Tibial nerve (tissue), 4 donors: Measurements from ENCODE around the gene CA5A. TPM values are rescaled to one million over a fixed set of nuclear protein-coding genes. Genes with fewer than 3 reads are reported as not detected.

Experiments
- DNase-seq, 2 donors: peaks; one replicate each; pipeline ENCODE4 v3.0.0-alpha.2; 2019; ENCODE audit warnings: low spot score in 2 of 2
- H3K27ac ChIP-seq, 4 donors: fragments of 200-600 bp; sonication (generic) in 3 of 4; one replicate each; pipeline ENCODE4 v1.5.1; 2017 to 2019; ENCODE audit warnings: mild to moderate bottlenecking in 1 of 4
- H3K27me3 ChIP-seq, 2 donors: fragments of 200-600 bp; sonication (generic) in 1 of 2; one replicate each; pipeline versions ENCODE4 v1.5.1 to v1.6.0; 2017 to 2019
- H3K36me3 ChIP-seq, 3 donors: fragments of 200-600 bp; sonication (generic); one replicate each; pipeline ENCODE4 v1.5.1; 2018 to 2019
- H3K4me1 ChIP-seq, 4 donors: fragments of 200-600 bp; sonication (generic) in 3 of 4; one replicate each; pipeline ENCODE4 v1.5.1; 2017 to 2019
- H3K4me3 ChIP-seq, 4 donors: fragments of 200-600 bp; sonication (generic) in 3 of 4; one replicate each; pipeline ENCODE4 v1.5.1; 2017 to 2019; ENCODE audit warnings: mild to moderate bottlenecking in 1 of 4, moderate library complexity in 1 of 4
- H3K9me3 ChIP-seq, 4 donors: fragments of 200-600 bp; sonication (generic) in 3 of 4; one replicate each; pipeline ENCODE4 v1.5.1; 2017 to 2019
- EP300 ChIP-seq, 2 donors: sonication (generic); formaldehyde crosslinking; IDR thresholded peaks; one replicate each; pipeline ENCODE4 v1.6.1; 2017; ENCODE audit warnings: antibody characterized with exemption in 2 of 2, mild to moderate bottlenecking in 1 of 2
- POLR2A ChIP-seq, 2 donors: fragments of 450-650 bp; IDR thresholded peaks; one replicate each; pipeline ENCODE4 v1.6.1; 2017; ENCODE audit warnings: antibody characterized with exemption in 2 of 2, mild to moderate bottlenecking in 2 of 2, moderate library complexity in 2 of 2
- WGBS, 2 donors: methylation state at CpG; one replicate each; pipeline ENCODE4 v1.1.5; 2018; 5-methylcytosine and 5-hydroxymethylcytosine counted together
- total RNA-seq, 4 donors: library from RNA; depleted of rRNA; stranded (reverse); fragments of >200 nt; gene quantifications; one replicate each; pipeline ENCODE4 v1.1.0, GENCODE V29; 2016
- TF ChIP-seq, protein P1 (sequence below), 5 experiments: fragments of 200-600 bp in 3 of 5; fragments of 450-650 bp in 2 of 5; sonication (generic) in 3 of 5; IDR thresholded peaks; one replicate each; pipeline ENCODE4 v1.5.1; 2016 to 2019; ENCODE audit warnings: antibody characterized with exemption in 5 of 5, mild to moderate bottlenecking in 3 of 5, moderate library complexity in 2 of 5

Gene CA5A
- total RNA-seq, 4 donors from 2014 or later, result not detected

DNA sequence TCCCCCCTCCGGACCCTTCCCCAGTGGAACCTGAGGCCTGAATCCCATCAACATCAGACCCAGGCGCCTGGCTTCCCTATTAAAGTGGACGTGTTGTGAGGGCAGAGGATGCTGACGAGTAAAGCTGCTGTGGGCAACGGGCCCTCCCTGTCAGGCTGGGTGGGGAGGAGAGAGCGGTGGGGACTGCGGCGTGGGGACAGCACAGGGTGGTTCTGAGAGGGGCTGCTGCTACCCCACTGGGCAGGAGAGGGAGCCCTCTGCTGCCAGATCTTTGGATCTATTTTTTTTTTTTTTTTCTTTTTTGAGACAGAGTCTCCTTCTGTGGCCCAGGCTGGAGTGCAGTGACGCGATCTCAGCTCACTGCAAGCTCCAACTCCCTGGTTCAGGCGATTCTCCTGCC is 5.9 kb downstream of the CA5A start:
- no peak for TF ChIP-seq EP300 (IDR thresholded peaks at IDR 0.05)
- H3K36me3 ChIP-seq, result no peaks in the 10 kb centered on the region
- 47 to 49% methylated on average over 11 of the region's 11 CpGs for WGBS, 2 donors
- no peaks in the 10 kb centered on the region for H3K4me1 ChIP-seq
- H3K4me3 ChIP-seq, result no peak overlapping the region
- H3K9me3 ChIP-seq, result no peaks in the 10 kb centered on the region
- H3K27me3 ChIP-seq, result peaks cover 0 to 12% of the 10 kb centered on the region in 2 donors
- no peak for DNase-seq
- H3K27ac ChIP-seq, result no peak overlapping the region

DNA sequence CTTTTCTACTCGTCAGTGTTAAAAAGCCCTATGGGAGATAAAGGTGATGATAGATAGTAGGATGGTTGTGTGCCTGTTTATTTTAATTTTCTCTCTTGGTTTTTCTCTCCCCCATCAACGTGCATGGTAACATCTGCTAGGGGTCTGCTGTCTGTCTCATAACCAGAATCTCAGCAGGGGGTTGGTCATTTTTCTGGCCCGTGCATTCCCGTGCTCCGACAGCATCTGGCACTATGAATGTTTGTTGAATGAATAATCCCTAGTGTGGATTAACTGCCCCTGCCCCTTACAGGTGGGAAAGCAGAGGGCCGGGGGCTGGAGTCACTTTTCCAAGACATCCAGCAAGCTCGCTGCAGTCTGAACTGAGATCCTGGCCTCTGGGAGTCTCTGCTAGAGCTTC is 6.3 kb downstream of the CA5A start:
- no peak for DNase-seq
- Histone ChIP-seq H3K9me3 (no peaks in the 10 kb centered on the region), H3K4me1 (no peaks in the 10 kb centered on the region), H3K36me3 (no peaks in the 10 kb centered on the region), H3K27me3 (peaks cover 0 to 12% of the 10 kb centered on the region in 2 donors), H3K4me3 (no peak overlapping the region), H3K27ac (no peak overlapping the region)
- WGBS, 2 donors, result 58 to 72% methylated on average over 7 of the region's 7 CpGs
- TF ChIP-seq POLR2A (IDR thresholded peaks at IDR 0.05) (no peak), EP300 (IDR thresholded peaks at IDR 0.05) (no peak)
- TF ChIP-seq, protein P1, sequence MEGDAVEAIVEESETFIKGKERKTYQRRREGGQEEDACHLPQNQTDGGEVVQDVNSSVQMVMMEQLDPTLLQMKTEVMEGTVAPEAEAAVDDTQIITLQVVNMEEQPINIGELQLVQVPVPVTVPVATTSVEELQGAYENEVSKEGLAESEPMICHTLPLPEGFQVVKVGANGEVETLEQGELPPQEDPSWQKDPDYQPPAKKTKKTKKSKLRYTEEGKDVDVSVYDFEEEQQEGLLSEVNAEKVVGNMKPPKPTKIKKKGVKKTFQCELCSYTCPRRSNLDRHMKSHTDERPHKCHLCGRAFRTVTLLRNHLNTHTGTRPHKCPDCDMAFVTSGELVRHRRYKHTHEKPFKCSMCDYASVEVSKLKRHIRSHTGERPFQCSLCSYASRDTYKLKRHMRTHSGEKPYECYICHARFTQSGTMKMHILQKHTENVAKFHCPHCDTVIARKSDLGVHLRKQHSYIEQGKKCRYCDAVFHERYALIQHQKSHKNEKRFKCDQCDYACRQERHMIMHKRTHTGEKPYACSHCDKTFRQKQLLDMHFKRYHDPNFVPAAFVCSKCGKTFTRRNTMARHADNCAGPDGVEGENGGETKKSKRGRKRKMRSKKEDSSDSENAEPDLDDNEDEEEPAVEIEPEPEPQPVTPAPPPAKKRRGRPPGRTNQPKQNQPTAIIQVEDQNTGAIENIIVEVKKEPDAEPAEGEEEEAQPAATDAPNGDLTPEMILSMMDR (IDR thresholded peaks at IDR 0.05), result no peak

DNA sequence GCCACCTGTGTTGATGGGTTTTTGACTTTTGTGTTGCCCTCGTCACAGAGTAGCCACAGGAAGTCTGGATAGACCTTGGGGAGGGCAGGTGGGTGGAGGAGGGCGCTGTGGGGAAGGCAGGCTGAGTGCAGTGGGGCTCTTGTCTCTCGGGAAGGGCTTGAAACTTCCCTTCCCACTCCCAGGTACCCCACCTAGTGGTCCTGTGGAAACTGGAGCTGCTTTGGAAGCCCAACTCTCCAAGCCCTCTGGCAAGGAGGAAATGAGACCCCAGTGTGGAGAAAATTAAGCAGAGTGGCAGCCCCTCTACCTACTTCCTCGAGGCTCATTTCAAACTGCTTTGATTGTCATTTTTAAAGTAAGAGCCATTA is 9.2 kb downstream of the CA5A start:
- WGBS, 2 donors, result 30 to 31% methylated on average over 4 of the region's 4 CpGs
- Histone ChIP-seq H3K4me1 (peaks cover 0 to 3% (median 0%) of the 10 kb centered on the region in 4 donors), H3K27ac (no peak overlapping the region), H3K4me3 (no peak overlapping the region), H3K27me3 (peaks cover 0 to 12% of the 10 kb centered on the region in 2 donors), H3K9me3 (no peaks in the 10 kb centered on the region), H3K36me3 (no peaks in the 10 kb centered on the region)
- no peak for DNase-seq
- TF ChIP-seq, protein P1 (IDR thresholded peaks at IDR 0.05), result no peak
- TF ChIP-seq EP300 (IDR thresholded peaks at IDR 0.05), result no peak
- no peak for TF ChIP-seq POLR2A (IDR thresholded peaks at IDR 0.05)

DNA sequence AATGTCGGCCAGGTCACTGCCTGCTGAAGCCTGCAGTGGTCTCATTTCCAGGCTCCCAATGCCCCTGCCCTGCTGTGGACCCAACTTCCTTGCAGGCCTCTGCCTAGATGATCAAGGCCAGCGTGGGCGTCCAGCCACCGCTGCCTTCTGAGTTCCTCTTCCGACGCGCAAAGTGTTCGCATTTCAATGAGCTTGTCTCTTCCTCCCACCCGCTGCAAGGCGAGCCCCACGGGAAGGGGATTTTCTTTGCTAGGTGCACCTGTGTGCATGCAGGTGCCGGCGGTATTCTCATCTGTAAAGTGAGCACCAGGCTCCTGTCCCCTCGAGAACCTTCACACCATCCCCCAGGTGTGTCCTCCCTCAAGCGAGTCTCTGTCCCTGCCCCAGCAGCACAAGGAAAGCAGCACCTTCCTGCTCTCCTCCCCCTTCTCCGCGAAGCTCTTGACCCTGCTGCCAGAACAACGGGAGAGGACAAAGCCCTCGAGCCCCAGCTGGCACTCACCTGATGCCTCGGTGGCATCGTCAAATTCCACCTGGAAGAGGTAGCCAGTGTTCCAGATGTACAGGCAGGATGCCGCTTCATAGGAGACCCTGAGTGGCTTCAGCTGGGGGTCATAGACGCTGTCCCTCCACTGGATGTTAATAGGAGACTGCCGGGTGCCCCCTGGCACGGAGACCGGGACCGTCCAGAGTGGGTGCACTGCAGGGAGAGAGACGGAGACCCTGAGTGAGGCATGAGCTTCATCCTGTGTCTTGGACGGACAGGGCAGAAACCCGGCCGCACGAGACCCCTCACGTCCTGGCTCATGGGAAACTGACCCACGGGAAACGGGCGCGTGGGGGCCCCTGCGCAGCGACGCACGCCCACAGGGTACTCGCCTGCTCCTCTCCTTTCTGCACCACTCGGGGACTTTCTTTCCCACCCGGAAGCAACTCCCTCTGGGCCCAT is 9.8 kb downstream of the CA5A start:
- H3K9me3 ChIP-seq, result no peaks in the 10 kb centered on the region
- H3K4me3 ChIP-seq, result no peak overlapping the region
- peaks cover 0 to 3% (median 0%) of the 10 kb centered on the region in 4 donors for H3K4me1 ChIP-seq
- no peaks in the 10 kb centered on the region for H3K36me3 ChIP-seq
- DNase-seq, result no peak
- H3K27me3 ChIP-seq, result peaks cover 0 to 12% of the 10 kb centered on the region in 2 donors
- TF ChIP-seq EP300 (IDR thresholded peaks at IDR 0.05) (no peak), POLR2A (IDR thresholded peaks at IDR 0.05) (no peak)
- TF ChIP-seq, protein P1 (IDR thresholded peaks at IDR 0.05), result no peak
- WGBS, 2 donors, result 71 to 75% methylated on average over 43 to 44 of the region's 44 CpGs
- no peak overlapping the region for H3K27ac ChIP-seq

DNA sequence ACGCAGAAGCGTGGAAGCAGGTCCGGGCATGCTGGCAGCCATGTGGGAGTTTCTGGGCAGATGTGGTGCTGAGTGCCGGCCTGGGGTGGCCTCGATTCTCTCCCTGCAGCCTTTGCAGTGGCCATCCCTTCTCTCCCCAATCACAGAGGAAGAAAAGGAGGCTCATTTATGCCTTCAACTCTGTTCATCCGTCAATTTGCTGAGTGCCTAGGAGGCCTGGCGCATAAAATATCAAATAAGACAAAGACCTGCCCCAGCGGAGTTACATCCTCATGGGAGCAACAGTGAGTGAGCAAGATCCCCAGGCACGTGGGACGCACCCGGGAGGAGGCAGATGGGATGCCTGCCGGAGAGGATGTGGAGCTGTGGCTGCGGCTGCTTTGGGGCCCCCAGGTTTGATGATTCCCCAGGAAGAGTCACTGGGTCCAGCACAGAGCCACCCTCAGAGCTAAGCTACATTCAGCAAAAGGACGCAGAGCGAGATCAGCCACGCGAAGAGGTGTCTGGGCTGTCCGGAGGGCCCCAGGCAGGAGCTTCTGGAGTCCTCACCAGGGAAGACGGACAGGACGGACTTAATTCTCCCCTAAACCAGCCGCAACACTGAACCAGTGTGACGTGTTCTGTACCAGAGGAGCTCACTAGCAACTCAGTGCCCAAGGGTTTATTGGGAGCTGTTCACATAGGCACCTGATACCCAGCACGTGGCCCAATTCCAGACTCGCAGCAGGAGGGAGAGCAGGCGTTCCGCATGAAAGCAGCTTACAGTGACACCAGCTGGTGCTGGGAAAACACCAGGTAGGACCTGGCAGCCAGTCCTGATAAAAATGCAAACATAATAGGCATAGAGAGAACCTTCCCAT is 11.3 kb downstream of the CA5A start:
- Histone ChIP-seq H3K4me3 (no peak overlapping the region), H3K4me1 (peaks cover 0 to 3% (median 0%) of the 10 kb centered on the region in 4 donors), H3K9me3 (no peaks in the 10 kb centered on the region), H3K27ac (no peak overlapping the region), H3K36me3 (no peaks in the 10 kb centered on the region), H3K27me3 (peaks cover 0 to 12% of the 10 kb centered on the region in 2 donors)
- no peak for DNase-seq
- TF ChIP-seq, protein P1 (IDR thresholded peaks at IDR 0.05), result no peak
- TF ChIP-seq EP300 (IDR thresholded peaks at IDR 0.05) (no peak), POLR2A (IDR thresholded peaks at IDR 0.05) (no peak)
- 77 to 79% methylated on average over 21 to 25 of the region's 26 CpGs for WGBS, 2 donors
